ENCODE measurements around the gene IFNL1.

IFNL1 gene

GRCh38 chr19:39296055-39296645, at the start of gene IFNL1:
IFNL1 (plus strand) TSS chr19:39296407; CDS start chr19:39296422, 15 bp downstream.
- peaks cover 14% of the 10 kb centered on the region for H3K4me1 Mint-ChIP-seq (ENCODE audit: low read depth)
- no peaks in the 10 kb centered on the region for H3K36me3 Mint-ChIP-seq (ENCODE audit: low read depth)
- no peak within 1 kb of the TSS for H3K27ac Mint-ChIP-seq
- peaks cover 4% of the 10 kb centered on the region for H3K27me3 Mint-ChIP-seq
- no peak within 1 kb of the TSS for H3K4me3 Mint-ChIP-seq
- no peaks in the 10 kb centered on the region for H3K9me3 Mint-ChIP-seq

GRCh38 chr19:39246951-39247669, 49.1 kb upstream of the IFNL1 start:
- Mint-ChIP-seq H3K27me3 (peaks cover 4% of the 10 kb centered on the region), H3K27ac (no peak overlapping the region), H3K9me3 (no peaks in the 10 kb centered on the region), H3K4me3 (no peak overlapping the region), H3K4me1 (ENCODE audit: low read depth) (peaks cover 6% of the 10 kb centered on the region), H3K36me3 (ENCODE audit: low read depth) (no peaks in the 10 kb centered on the region)

DNA sequence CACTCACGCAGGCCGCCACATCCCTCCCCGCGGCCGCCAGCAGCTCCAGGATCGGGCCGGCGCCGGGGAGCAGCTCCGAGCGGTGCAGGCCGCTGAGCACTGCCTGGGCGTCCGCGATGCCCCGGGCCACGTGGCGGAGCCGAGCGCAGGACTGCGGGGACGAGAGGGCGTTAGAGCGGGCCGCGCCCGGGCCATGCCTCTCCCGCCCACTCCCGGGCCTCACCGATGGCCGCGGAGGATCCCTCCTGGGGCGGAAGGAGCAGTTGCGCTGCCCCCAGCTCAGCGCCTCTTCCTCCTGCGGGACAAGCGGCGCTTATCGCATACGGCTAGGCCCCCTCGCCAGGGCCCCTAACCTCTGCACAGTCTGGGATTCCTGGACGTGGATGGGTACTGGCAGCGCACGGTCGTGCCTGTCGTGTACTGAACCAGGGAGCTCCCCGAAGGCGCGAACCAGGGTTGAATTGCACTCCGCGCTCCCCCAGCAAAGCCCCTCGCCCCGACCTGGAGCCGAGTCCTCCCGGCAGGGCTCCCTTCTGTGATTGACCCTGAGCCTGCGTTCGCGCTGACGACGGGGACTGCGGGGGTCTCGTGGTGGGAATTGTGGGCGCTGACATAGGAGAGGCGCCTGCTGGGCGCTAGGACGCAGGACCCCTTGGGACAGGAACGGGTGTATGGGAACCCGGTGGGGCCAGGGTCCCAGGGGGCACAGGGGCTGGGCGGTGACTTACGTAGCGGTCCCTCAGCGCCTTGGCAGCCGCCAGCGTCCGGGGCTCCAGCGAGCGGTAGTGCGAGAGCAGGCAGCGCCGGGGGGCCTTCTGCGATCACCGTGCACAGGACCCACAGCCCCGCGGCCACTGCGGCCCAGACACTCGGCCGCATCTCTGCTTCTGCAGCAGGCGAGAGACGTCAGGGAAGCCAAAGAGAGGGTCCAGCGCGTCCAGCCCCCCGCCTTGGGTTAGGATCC, 48.2 kb upstream of the IFNL1 start:
- Mint-ChIP-seq H3K9me3 (no peaks in the 10 kb centered on the region), H3K36me3 (ENCODE audit: low read depth) (no peaks in the 10 kb centered on the region), H3K4me1 (ENCODE audit: low read depth) (peaks cover 6% of the 10 kb centered on the region), H3K4me3 (no peak overlapping the region), H3K27ac (no peak overlapping the region), H3K27me3 (peaks cover 4% of the 10 kb centered on the region)

DNA sequence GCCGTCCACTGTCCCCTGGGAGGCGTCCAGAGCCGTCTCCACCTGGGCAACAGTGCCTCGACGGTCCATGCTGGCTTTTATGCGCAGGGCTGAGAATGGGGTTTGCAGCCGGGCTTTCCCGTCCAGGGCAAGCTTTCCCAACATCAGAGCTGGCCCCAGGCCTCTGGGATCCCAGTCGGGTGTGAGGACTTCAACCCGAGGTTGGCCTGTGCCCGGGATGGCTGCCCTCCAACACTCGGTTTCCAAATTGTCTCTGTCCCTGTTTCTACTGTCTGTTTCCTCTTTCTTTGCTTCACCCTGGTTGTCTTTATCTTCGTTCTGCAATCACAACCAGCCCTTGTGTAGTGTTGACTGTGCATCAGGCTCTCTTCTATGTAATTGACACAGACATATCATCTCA, 47.4 kb upstream of the IFNL1 start, which contains the start of gene IFNL4:
TSS of gene IFNL4 (minus strand) at position 51 of the 400 bp plus-strand sequence.
- H3K9me3 Mint-ChIP-seq, result no peaks in the 10 kb centered on the region
- H3K4me3 Mint-ChIP-seq, result no peak within 1 kb of the TSS
- H3K36me3 Mint-ChIP-seq (ENCODE audit: low read depth), result no peaks in the 10 kb centered on the region
- no peak within 1 kb of the TSS for H3K27ac Mint-ChIP-seq
- peaks cover 6% of the 10 kb centered on the region for H3K4me1 Mint-ChIP-seq (ENCODE audit: low read depth)
- peaks cover 4% of the 10 kb centered on the region for H3K27me3 Mint-ChIP-seq

DNA sequence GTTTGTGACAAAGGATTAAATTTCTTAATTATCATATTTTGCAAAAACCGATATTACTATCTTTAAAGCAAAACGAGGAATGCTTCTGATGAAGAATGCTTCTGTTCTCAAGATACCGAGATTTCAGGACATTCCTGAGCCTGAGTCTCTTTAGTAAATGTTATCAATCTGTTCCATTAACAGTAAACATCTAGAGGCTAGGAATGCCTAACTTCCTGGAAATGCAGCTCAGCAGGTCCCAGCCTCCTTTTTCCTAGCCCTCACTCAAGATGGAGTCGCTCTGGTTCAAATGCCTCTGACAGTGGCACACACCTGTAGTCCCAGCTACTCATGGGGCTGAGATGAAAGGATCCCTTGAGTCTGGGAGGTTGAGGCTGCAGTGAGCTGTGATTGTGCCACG, 45.1 kb upstream of the IFNL1 start:
- no peaks in the 10 kb centered on the region for H3K9me3 Mint-ChIP-seq
- H3K4me3 Mint-ChIP-seq, result no peak overlapping the region
- H3K27me3 Mint-ChIP-seq, result peaks cover 4% of the 10 kb centered on the region
- peaks cover 6% of the 10 kb centered on the region for H3K4me1 Mint-ChIP-seq (ENCODE audit: low read depth)
- no peak overlapping the region for H3K27ac Mint-ChIP-seq
- no peaks in the 10 kb centered on the region for H3K36me3 Mint-ChIP-seq (ENCODE audit: low read depth)

GRCh38 chr19:39251846-39252245, 44.4 kb upstream of the IFNL1 start:
- peaks cover 6% of the 10 kb centered on the region for H3K4me1 Mint-ChIP-seq (ENCODE audit: low read depth)
- no peak overlapping the region for H3K4me3 Mint-ChIP-seq
- no peaks in the 10 kb centered on the region for H3K36me3 Mint-ChIP-seq (ENCODE audit: low read depth)
- H3K27ac Mint-ChIP-seq, result no peak overlapping the region
- no peaks in the 10 kb centered on the region for H3K9me3 Mint-ChIP-seq
- peaks cover 4% of the 10 kb centered on the region for H3K27me3 Mint-ChIP-seq

DNA sequence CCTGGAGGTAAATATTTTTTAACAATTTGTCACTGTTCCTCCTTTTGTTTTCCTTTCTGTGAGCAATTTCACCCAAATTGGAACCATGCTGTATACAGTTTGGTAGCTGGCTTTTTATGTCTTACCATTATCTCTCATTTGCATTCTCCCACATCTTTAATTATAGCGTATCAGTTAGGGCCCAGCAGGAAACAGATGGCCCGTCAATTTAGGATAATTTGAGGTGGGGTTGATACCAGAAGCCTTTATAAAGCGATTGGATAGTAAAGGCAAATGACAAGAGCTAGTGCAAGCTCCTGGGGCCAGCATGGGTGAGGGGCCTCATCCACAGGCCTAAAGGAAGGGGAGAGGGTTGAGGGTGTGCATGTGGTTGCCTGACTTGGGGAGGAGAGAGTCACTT, 43.7 kb upstream of the IFNL1 start:
- Mint-ChIP-seq H3K9me3 (no peaks in the 10 kb centered on the region), H3K36me3 (ENCODE audit: low read depth) (no peaks in the 10 kb centered on the region), H3K4me3 (no peak overlapping the region), H3K27ac (no peak overlapping the region), H3K4me1 (ENCODE audit: low read depth) (peaks cover 3% of the 10 kb centered on the region), H3K27me3 (peaks cover 4% of the 10 kb centered on the region)

- no peak overlapping the region for H3K27ac Mint-ChIP-seq
- no peaks in the 10 kb centered on the region for H3K36me3 Mint-ChIP-seq (ENCODE audit: low read depth)
- H3K4me3 Mint-ChIP-seq, result no peak overlapping the region
- H3K9me3 Mint-ChIP-seq, result no peaks in the 10 kb centered on the region
- peaks cover 9% of the 10 kb centered on the region for H3K4me1 Mint-ChIP-seq (ENCODE audit: low read depth)
- peaks cover 4% of the 10 kb centered on the region for H3K27me3 Mint-ChIP-seq
These were observed 42.6 kb upstream of the IFNL1 start for GRCh38 chr19:39253374-39254149.

DNA sequence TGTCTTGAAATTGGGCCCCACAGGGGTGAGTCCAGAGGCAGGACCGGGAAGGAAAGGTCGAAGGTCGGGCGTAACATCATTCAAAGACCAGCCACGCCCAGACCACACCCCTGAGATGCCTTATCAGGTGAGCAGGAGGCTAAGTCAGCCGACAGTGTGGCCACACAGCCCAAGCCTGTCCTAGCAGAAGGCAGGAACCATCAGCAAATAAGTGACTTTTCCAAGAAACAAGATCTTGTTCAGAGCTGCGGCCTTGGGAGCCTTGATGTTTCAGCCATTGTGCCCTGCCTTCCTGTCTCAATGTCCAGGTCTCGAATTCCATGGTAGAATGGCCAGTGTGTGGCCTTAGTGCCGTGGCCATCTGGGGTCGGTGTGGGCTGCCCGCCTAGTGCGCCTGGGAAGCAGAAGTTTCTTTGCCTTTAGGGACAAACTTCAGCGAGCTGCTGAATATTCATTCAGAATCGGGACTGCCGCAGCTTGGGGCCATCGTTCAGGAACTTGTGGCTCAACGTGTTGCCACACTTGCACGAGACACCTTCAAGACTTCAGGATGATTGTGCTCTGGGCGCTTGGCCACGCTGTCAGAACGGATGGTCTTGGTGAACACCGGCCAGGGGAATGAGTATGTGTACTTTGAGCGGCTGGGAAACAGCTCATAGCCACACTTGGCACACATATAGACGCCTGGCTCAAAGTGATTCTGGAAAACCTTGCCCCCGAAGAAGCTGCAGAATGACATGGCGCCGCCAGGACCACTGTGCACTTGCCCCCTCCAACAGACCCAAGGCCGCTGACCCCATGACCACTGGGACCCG, 41.5 kb upstream of the IFNL1 start:
- H3K4me3 Mint-ChIP-seq, result no peak overlapping the region
- H3K36me3 Mint-ChIP-seq (ENCODE audit: low read depth), result no peaks in the 10 kb centered on the region
- H3K27me3 Mint-ChIP-seq, result peaks cover under 1% of the 10 kb centered on the region
- H3K4me1 Mint-ChIP-seq (ENCODE audit: low read depth), result peaks cover 6% of the 10 kb centered on the region
- no peaks in the 10 kb centered on the region for H3K9me3 Mint-ChIP-seq
- H3K27ac Mint-ChIP-seq, result no peak overlapping the region

- no peak overlapping the region for H3K4me3 Mint-ChIP-seq
- peaks cover 6% of the 10 kb centered on the region for H3K27me3 Mint-ChIP-seq
- H3K36me3 Mint-ChIP-seq (ENCODE audit: low read depth), result no peaks in the 10 kb centered on the region
- no peaks in the 10 kb centered on the region for H3K9me3 Mint-ChIP-seq
- peaks cover 6% of the 10 kb centered on the region for H3K4me1 Mint-ChIP-seq (ENCODE audit: low read depth)
- H3K27ac Mint-ChIP-seq, result no peak overlapping the region
These were observed 39.0 kb upstream of the IFNL1 start for GRCh38 chr19:39257227-39257626.

- Mint-ChIP-seq H3K4me1 (ENCODE audit: low read depth) (peaks cover 9% of the 10 kb centered on the region), H3K9me3 (no peaks in the 10 kb centered on the region), H3K36me3 (ENCODE audit: low read depth) (no peaks in the 10 kb centered on the region), H3K27me3 (peaks cover 30% of the 10 kb centered on the region), H3K4me3 (no peak overlapping the region), H3K27ac (no peak overlapping the region)
These were observed 34.5 kb upstream of the IFNL1 start for GRCh38 chr19:39261704-39262103.

DNA sequence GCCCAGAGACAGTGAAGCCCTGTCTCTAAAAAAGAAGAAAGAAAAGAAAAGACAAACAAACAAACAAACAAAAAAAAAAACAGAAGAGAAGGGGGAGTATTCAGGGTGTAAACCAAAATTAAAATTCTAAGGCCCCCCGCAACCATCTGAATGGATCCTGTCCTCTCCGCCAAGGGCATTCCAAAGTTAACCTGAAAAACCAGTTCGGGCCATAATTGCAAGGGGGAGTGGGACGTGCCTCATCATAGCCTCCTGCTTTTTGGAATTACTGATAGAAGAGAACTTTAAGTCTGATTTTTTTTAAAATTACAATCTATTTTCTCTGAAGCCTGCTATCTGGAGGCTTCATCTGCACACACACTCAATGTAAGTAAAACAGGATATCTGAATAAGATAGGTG, 33.7 kb upstream of the IFNL1 start:
- Mint-ChIP-seq H3K27me3 (peaks cover 30% of the 10 kb centered on the region), H3K4me1 (ENCODE audit: low read depth) (peaks cover 9% of the 10 kb centered on the region), H3K4me3 (no peak overlapping the region), H3K36me3 (ENCODE audit: low read depth) (no peaks in the 10 kb centered on the region), H3K27ac (no peak overlapping the region), H3K9me3 (no peaks in the 10 kb centered on the region)

DNA sequence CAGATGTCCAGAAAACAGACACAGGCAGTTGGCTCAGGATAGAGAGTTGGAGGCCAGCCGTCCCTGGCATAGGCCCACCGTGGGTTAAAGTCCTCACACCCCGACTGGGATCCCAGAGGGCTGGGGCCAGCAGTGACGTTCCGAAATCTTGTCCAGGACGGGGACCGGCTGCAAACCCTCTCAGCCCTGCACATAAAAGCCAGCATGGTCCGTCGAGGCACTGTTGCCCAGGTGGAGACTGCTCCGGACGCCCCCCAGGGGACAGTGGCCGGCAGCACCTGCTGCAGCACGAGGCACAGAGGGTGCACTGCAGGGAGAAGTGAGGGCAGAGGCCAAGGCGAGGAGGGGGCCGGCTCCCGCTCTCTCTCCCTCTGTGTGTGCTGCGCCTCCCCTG, 32.3 kb upstream of the IFNL1 start:
- Mint-ChIP-seq H3K4me1 (ENCODE audit: low read depth) (peaks cover 3% of the 10 kb centered on the region), H3K27me3 (peaks cover 30% of the 10 kb centered on the region), H3K27ac (no peak overlapping the region)

More for the DNA sequence above, 32.3 kb upstream of the IFNL1 start:
- Mint-ChIP-seq H3K36me3 (ENCODE audit: low read depth) (no peaks in the 10 kb centered on the region), H3K4me3 (no peak overlapping the region), H3K9me3 (no peaks in the 10 kb centered on the region)
